ENCODE data around the gene NDUFB2. TPM values are rescaled to one million over a fixed set of nuclear protein-coding genes. Genes with fewer than 3 reads are reported as not detected.

Gene NDUFB2
- total and polyA plus RNA-seq, 4 experiments from 2014 or later = 94.4 to 639 (median 254) TPM

- CTCF ChIA-PET (ENCODE audit: partially characterized antibody) = no interaction called here
Observed at GRCh38 chr7:140746751-140747150, 50.2 kb downstream of the NDUFB2 start.

GRCh38 chr7:140752533-140752932, 56.0 kb downstream of the NDUFB2 start:
- Mint-ChIP-seq H3K4me3 (no peak overlapping the region), H3K4me1 (peaks cover 0 to 1% (median 0%) of the 10 kb centered on the region in 4 donors), H3K36me3 (peaks cover 31 to 58% of the 10 kb centered on the region in 2 donors), H3K9me3 (no peaks in the 10 kb centered on the region), H3K27ac (no peak overlapping the region), H3K27me3 (no peaks in the 10 kb centered on the region)
- Histone ChIP-seq H3K27ac (ENCODE audit: low read depth, low read length) (no peak overlapping the region), H3K9me3 (ENCODE audit: control insufficient read depth in 1 of 2, low read length in 2 of 2) (no peaks in the 10 kb centered on the region), H3K27me3 (ENCODE audit: insufficient read depth, low read length) (no peaks in the 10 kb centered on the region), H3K36me3 (ENCODE audit: insufficient read depth, low read length) (no peaks in the 10 kb centered on the region), H3K4me3 (ENCODE audit: low read length in 2 of 2) (no peak overlapping the region), H3K4me1 (ENCODE audit: insufficient read depth, low read length) (no peaks in the 10 kb centered on the region)
- ChIA-PET POLR2A (ENCODE audit: partially characterized antibody) (no interaction called here), CTCF (ENCODE audit: partially characterized antibody) (no interaction called here)
- intact Hi-C loops (cut with micrococcal nuclease) = no loop called here
- no peak for DNase-seq

More at GRCh38 chr7:140746751-140747150, 50.2 kb downstream of the NDUFB2 start:
- Histone ChIP-seq H3K4me1 (ENCODE audit: insufficient read depth, low read length) (no peaks in the 10 kb centered on the region), H3K36me3 (ENCODE audit: insufficient read depth, low read length) (no peaks in the 10 kb centered on the region), H3K27me3 (ENCODE audit: insufficient read depth, low read length) (no peaks in the 10 kb centered on the region), H3K27ac (ENCODE audit: low read depth, low read length) (no peak overlapping the region), H3K9me3 (ENCODE audit: control insufficient read depth in 1 of 2, low read length in 2 of 2) (no peaks in the 10 kb centered on the region), H3K4me3 (ENCODE audit: low read length in 2 of 2) (no peak overlapping the region)
- intact Hi-C loops (cut with micrococcal nuclease) = no loop called here
- Mint-ChIP-seq H3K27ac (peak overlapping the region in 1 of 7 donors; percentile 65), H3K4me1 (peaks cover 0 to 2% (median under 1%) of the 10 kb centered on the region in 4 donors), H3K36me3 (peaks cover 34 to 36% of the 10 kb centered on the region in 2 donors), H3K9me3 (peaks cover 0 to 2% (median 0%) of the 10 kb centered on the region in 8 donors), H3K27me3 (no peaks in the 10 kb centered on the region), H3K4me3 (no peak overlapping the region)
- DNase-seq = no peak
- POLR2A ChIA-PET (ENCODE audit: partially characterized antibody) = no interaction called here

- intact Hi-C loops (cut with micrococcal nuclease) = no loop called here
- H3K9me3 Mint-ChIP-seq = no peaks in the 10 kb centered on the region
Observed at GRCh38 chr7:140754506-140754905, 58.0 kb downstream of the NDUFB2 start.

More at GRCh38 chr7:140754506-140754905, 58.0 kb downstream of the NDUFB2 start:
- Mint-ChIP-seq H3K4me3 (no peak overlapping the region), H3K36me3 (peaks cover 36 to 54% of the 10 kb centered on the region in 2 donors), H3K4me1 (peaks cover 0 to 1% (median 0%) of the 10 kb centered on the region in 4 donors), H3K27me3 (no peaks in the 10 kb centered on the region), H3K27ac (no peak overlapping the region)
- POLR2A ChIA-PET (ENCODE audit: partially characterized antibody) = no interaction called here
- H3K36me3 ChIP-seq (ENCODE audit: insufficient read depth, low read length) = no peaks in the 10 kb centered on the region
- DNase-seq = no peak
- no peaks in the 10 kb centered on the region for H3K9me3 ChIP-seq (ENCODE audit: control insufficient read depth in 1 of 2, low read length in 2 of 2)
- H3K4me3 ChIP-seq (ENCODE audit: low read length in 2 of 2) = no peak overlapping the region
- CTCF ChIA-PET (ENCODE audit: partially characterized antibody) = no interaction called here
- H3K27me3 ChIP-seq (ENCODE audit: insufficient read depth, low read length) = no peaks in the 10 kb centered on the region
- no peaks in the 10 kb centered on the region for H3K4me1 ChIP-seq (ENCODE audit: insufficient read depth, low read length)
- no peak overlapping the region for H3K27ac ChIP-seq (ENCODE audit: low read depth, low read length)

Other genes with a start within 250 kb of the NDUFB2 start
- 100 to 1,000 TPM; 140 to 156 TPM for gene MKRN1, start 217.2 kb upstream of the NDUFB2 start, total RNA-seq
- 100 to 1,000 TPM; 131 to 146 TPM for gene MKRN1, start 217.2 kb upstream of the NDUFB2 start, polyA plus RNA-seq
- not detected for gene DENND2A, start 55.9 kb upstream of the NDUFB2 start, total RNA-seq
- gene DENND2A, start 55.9 kb upstream of the NDUFB2 start, polyA plus RNA-seq = not detected
- 10 to 100 TPM; 18.6 to 19.2 TPM for gene ADCK2, start 23.8 kb upstream of the NDUFB2 start, total RNA-seq
- 10 to 100 TPM; 24.9 to 36.0 TPM for gene ADCK2, start 23.8 kb upstream of the NDUFB2 start, polyA plus RNA-seq
- 10 to 100 TPM; 46.7 to 52.5 TPM for gene BRAF, start 228.2 kb downstream of the NDUFB2 start, total RNA-seq
- gene BRAF, start 228.2 kb downstream of the NDUFB2 start, polyA plus RNA-seq = 10 to 100 TPM in 1 of 2 donors, 1 to 10 TPM in 1; 10.0 to 10.8 TPM